ENCODE measurements around the gene PSMB1.

The PSMB1 gene

GRCh38 chr6:170552765-170553533, at the start of gene PSMB1:
TSS of gene PSMB1 (minus strand) at chr6:170553307. CDS start at chr6:170553242, 65 bp downstream.
- DNase-seq (ENCODE audit: low spot score) = peak; percentile 93

- DNase-seq (ENCODE audit: low spot score) = no peak
These were observed 44.2 kb upstream of the PSMB1 start for GRCh38 chr6:170597278-170597677.

- DNase-seq (ENCODE audit: low spot score) = no peak
These were observed 43.3 kb upstream of the PSMB1 start for GRCh38 chr6:170596426-170596825.

- DNase-seq (ENCODE audit: low spot score) = no peak
These were observed 37.6 kb upstream of the PSMB1 start for GRCh38 chr6:170590725-170591124.

- no peak for DNase-seq (ENCODE audit: low spot score)
These were observed 31.9 kb upstream of the PSMB1 start for GRCh38 chr6:170584954-170585498.

GRCh38 chr6:170584181-170584953, 31.3 kb upstream of the PSMB1 start, which contains the start of gene PDCD2:
TSS of gene PDCD2 (minus strand) at chr6:170584637. CDS start at chr6:170584581, 56 bp downstream.
- peak; percentile 93 for DNase-seq (ENCODE audit: low spot score)

GRCh38 chr6:170583756-170584180, 30.7 kb upstream of the PSMB1 start:
- no peak for DNase-seq (ENCODE audit: low spot score)

GRCh38 chr6:170578909-170579308, 25.8 kb upstream of the PSMB1 start:
- no peak for DNase-seq (ENCODE audit: low spot score)

- DNase-seq (ENCODE audit: low spot score) = no peak
These were observed 22.1 kb upstream of the PSMB1 start for GRCh38 chr6:170575250-170575649.

- DNase-seq (ENCODE audit: low spot score) = no peak
These were observed 19.8 kb upstream of the PSMB1 start for GRCh38 chr6:170572704-170573466.

GRCh38 chr6:170564936-170565530, 11.9 kb upstream of the PSMB1 start:
- no peak for DNase-seq (ENCODE audit: low spot score)

- DNase-seq (ENCODE audit: low spot score) = no peak
These were observed 8.4 kb upstream of the PSMB1 start for GRCh38 chr6:170561555-170561954.

GRCh38 chr6:170555305-170555704, 2.2 kb upstream of the PSMB1 start:
- DNase-seq (ENCODE audit: low spot score) = no peak

GRCh38 chr6:170554796-170555137, 1.7 kb upstream of the PSMB1 start:
- DNase-seq (ENCODE audit: low spot score) = no peak

- DNase-seq (ENCODE audit: low spot score) = peak; percentile 96
These were observed 1.1 kb upstream of the PSMB1 start, which contains the start of gene TBP for GRCh38 chr6:170554013-170554795. TSS of gene TBP (plus strand) at chr6:170554369. CDS start at chr6:170557030, 2,661 bp downstream.

- no peak for DNase-seq (ENCODE audit: low spot score)
These were observed 466 bp upstream of the PSMB1 start for GRCh38 chr6:170553534-170554012.

GRCh38 chr6:170545405-170545804, 7.7 kb downstream of the PSMB1 start:
- no peak for DNase-seq (ENCODE audit: low spot score)

- no peak for DNase-seq (ENCODE audit: low spot score)
These were observed 10.9 kb downstream of the PSMB1 start for GRCh38 chr6:170542031-170542719.

- no peak for DNase-seq (ENCODE audit: low spot score)
These were observed 15.8 kb downstream of the PSMB1 start for GRCh38 chr6:170537329-170537728.

GRCh38 chr6:170536671-170537070, 16.4 kb downstream of the PSMB1 start:
- no peak for DNase-seq (ENCODE audit: low spot score)
